Epithelial cell of proximal tubule (primary cell): Measurements from ENCODE around the gene PVALEF. TPM values are rescaled to one million over a fixed set of nuclear protein-coding genes. Genes with fewer than 3 reads are reported as not detected.

Experiments used
- DNase-seq: peaks from one replicate; pipeline ENCODE4 v3.0.0-alpha.2; 2011; ENCODE audit warnings: low read depth
- H3K4me3 ChIP-seq: 2 replicates; pipeline ENCODE4 v1.5.1; 2011; ENCODE audit warnings: low read depth, mild to moderate bottlenecking, low read length
- CTCF ChIP-seq: conservative IDR thresholded peaks from 2 replicates; pipeline ENCODE4 v1.5.1; 2012; ENCODE audit warnings: low read depth, mild to moderate bottlenecking, low read length
- total RNA-seq: library from RNA; depleted of rRNA; stranded (reverse); fragments of >200 nt; gene quantifications from 2 replicates; pipeline ENCODE4 v1.2.3, GENCODE V29; 2015

The PVALEF gene
- total RNA-seq, 1 donor from 2014 or later, result not detected

DNA sequence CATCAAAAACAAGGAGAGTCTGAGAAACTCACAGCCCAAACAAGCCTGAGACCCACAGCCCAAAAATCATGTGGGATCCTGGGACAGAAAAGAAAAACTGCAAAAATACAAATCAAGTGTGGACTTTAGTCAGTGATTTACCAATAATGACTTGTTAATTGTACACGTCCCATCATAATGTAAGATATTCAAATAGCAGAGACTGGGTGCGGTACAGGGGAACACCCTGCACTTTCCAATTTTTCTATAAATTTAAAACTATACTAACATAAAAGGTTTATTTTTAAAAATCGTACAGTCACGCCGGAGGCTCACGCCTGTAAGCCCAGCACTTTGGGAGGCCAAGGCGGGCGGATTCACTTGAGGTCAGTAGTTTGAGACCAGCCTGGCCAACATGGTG is 48.7 kb downstream of the PVALEF start:
- TF ChIP-seq CTCF, result no peak
- DNase-seq, result no peak

DNA sequence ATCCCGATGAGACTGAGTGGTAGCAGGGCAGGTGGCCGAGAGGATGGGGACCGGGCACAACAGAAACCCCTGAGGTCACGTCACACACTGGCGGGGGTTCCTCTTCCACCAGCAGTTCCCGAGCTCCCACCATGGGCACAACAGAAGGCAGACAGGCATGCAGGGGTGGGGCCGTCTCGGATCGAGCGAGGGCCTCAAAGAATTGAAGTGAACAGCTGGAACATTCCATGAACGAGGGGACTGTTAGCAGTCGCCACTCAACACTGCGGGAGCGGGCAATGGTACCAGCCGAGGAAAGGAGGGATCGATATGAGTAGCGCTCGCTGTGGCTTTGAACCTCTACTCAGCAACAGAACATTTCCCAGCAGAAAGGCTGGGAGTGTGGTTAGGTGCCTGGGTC is 52.2 kb downstream of the PVALEF start:
- no peak for TF ChIP-seq CTCF

More for the DNA sequence above, 48.7 kb downstream of the PVALEF start:
- no peak overlapping the region for H3K4me3 ChIP-seq

GRCh38 chr17:81218459-81218858 is 53.2 kb downstream of the PVALEF start:
- no peak overlapping the region for H3K4me3 ChIP-seq
- no peak for DNase-seq
- TF ChIP-seq CTCF, result no peak

More for the DNA sequence above, 52.2 kb downstream of the PVALEF start:
- no peak for DNase-seq
- H3K4me3 ChIP-seq, result no peak overlapping the region

GRCh38 chr17:81218991-81219390 is 53.7 kb downstream of the PVALEF start:
- no peak overlapping the region for H3K4me3 ChIP-seq
- DNase-seq, result no peak
- no peak for TF ChIP-seq CTCF

- DNase-seq, result no peak
- no peak overlapping the region for H3K4me3 ChIP-seq
- TF ChIP-seq CTCF, result no peak
Measured at GRCh38 chr17:81219476-81220180, 54.3 kb downstream of the PVALEF start.

DNA sequence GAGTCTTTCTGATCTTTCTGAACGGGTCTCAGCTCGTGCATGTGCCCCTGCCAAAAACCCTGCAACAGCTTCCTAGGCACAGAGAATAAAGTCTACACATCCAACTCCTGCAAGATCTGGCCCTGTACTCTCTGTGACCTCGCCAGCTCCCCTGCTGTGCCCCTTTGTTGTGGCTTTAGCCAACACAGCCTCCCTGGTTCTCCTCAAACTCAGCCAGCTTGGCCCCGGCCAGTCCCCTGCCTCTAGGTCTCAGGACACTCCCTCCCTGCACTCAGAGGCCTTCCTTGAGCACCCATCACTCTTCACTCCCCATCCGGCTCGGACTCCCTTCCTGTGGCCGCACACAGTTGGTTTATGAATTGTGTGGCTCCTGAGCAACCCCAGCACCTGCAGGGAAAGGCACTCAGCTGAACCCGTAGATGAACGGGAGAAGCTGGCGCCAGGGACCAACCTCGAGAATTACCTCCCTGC is 56.1 kb downstream of the PVALEF start:
- H3K4me3 ChIP-seq, result peak overlapping the region; percentile 81
- no peak for TF ChIP-seq CTCF
- DNase-seq, result no peak
